ENCODE data around the gene C10orf90.

Gene C10orf90

GRCh38 chr10:126430512-126430911 is 240.0 kb downstream of the C10orf90 start:
- ChIA-PET POLR2A (no interaction called here), CTCF (no interaction called here)

GRCh38 chr10:126429275-126429674 is 241.2 kb downstream of the C10orf90 start:
- ChIA-PET CTCF (no interaction called here), POLR2A (no interaction called here)
- DNase-seq (ENCODE audit: extremely low spot score): no peak
- TF ChIP-seq FOXK2 (IDR thresholded peaks at IDR 0.05) (no peak), HDGF (IDR thresholded peaks at IDR 0.05; ENCODE audit: borderline replicate concordance) (no peak), ARNT (IDR thresholded peaks at IDR 0.05) (no peak)

More at GRCh38 chr10:126430512-126430911, 240.0 kb downstream of the C10orf90 start:
- no peak for DNase-seq (ENCODE audit: extremely low spot score)
- no peak for TF ChIP-seq SP1 (IDR thresholded peaks at IDR 0.05)
- TF ChIP-seq FOXM1 (IDR thresholded peaks at IDR 0.05; ENCODE audit: borderline replicate concordance): no peak
- TF ChIP-seq HDGF (IDR thresholded peaks at IDR 0.05; ENCODE audit: borderline replicate concordance): no peak
- TF ChIP-seq CTBP1 (IDR thresholded peaks at IDR 0.05; ENCODE audit: borderline replicate concordance): no peak
- no peak for TF ChIP-seq L3MBTL2 (conservative IDR thresholded peaks at IDR 0.05)
- no peak for TF ChIP-seq FOXA1 (IDR thresholded peaks at IDR 0.05)
- TF ChIP-seq TARDBP (IDR thresholded peaks at IDR 0.05): no peak
- TF ChIP-seq LEF1 (IDR thresholded peaks at IDR 0.05; ENCODE audit: borderline replicate concordance): no peak
- no peak for TF ChIP-seq NFRKB (IDR thresholded peaks at IDR 0.05)
- TF ChIP-seq FOXK2 (IDR thresholded peaks at IDR 0.05): no peak
- TF ChIP-seq ZNF384 (IDR thresholded peaks at IDR 0.05): no peak
- no peak for TF ChIP-seq SUZ12 (IDR thresholded peaks at IDR 0.05)
- no peak for TF ChIP-seq ELF4 (IDR thresholded peaks at IDR 0.05)
- no peak for TF ChIP-seq PKNOX1 (IDR thresholded peaks at IDR 0.05)
- TF ChIP-seq BHLHE40 (IDR thresholded peaks at IDR 0.05; ENCODE audit: borderline replicate concordance): no peak
- TF ChIP-seq ARNT (IDR thresholded peaks at IDR 0.05): no peak

GRCh38 chr10:126425489-126426065 is 244.9 kb downstream of the C10orf90 start:
- CTCF ChIA-PET: no interaction called here
- POLR2A ChIA-PET: no interaction called here
- DNase-seq (ENCODE audit: extremely low spot score): no peak
- TF ChIP-seq BHLHE40 (IDR thresholded peaks at IDR 0.05; ENCODE audit: borderline replicate concordance) (no peak), SUZ12 (IDR thresholded peaks at IDR 0.05) (no peak), L3MBTL2 (conservative IDR thresholded peaks at IDR 0.05) (no peak), HDGF (IDR thresholded peaks at IDR 0.05; ENCODE audit: borderline replicate concordance) (no peak), NFRKB (IDR thresholded peaks at IDR 0.05) (no peak), FOXM1 (IDR thresholded peaks at IDR 0.05; ENCODE audit: borderline replicate concordance) (no peak), ELF4 (IDR thresholded peaks at IDR 0.05) (no peak), ARNT (IDR thresholded peaks at IDR 0.05) (no peak), LEF1 (IDR thresholded peaks at IDR 0.05; ENCODE audit: borderline replicate concordance) (no peak), ZNF384 (IDR thresholded peaks at IDR 0.05) (no peak), FOXK2 (IDR thresholded peaks at IDR 0.05) (no peak), PKNOX1 (IDR thresholded peaks at IDR 0.05) (no peak), FOXA1 (IDR thresholded peaks at IDR 0.05) (no peak), SP1 (IDR thresholded peaks at IDR 0.05) (no peak), CTBP1 (IDR thresholded peaks at IDR 0.05; ENCODE audit: borderline replicate concordance) (no peak), TARDBP (IDR thresholded peaks at IDR 0.05) (no peak)

- ChIA-PET POLR2A (no interaction called here), CTCF (no interaction called here)
- DNase-seq (ENCODE audit: extremely low spot score): no peak
- TF ChIP-seq CTBP1 (IDR thresholded peaks at IDR 0.05; ENCODE audit: borderline replicate concordance): no peak
- no peak for TF ChIP-seq NFRKB (IDR thresholded peaks at IDR 0.05)
- TF ChIP-seq ZNF384 (IDR thresholded peaks at IDR 0.05): no peak
- no peak for TF ChIP-seq LEF1 (IDR thresholded peaks at IDR 0.05; ENCODE audit: borderline replicate concordance)
- no peak for TF ChIP-seq SP1 (IDR thresholded peaks at IDR 0.05)
- TF ChIP-seq L3MBTL2 (conservative IDR thresholded peaks at IDR 0.05): no peak
- no peak for TF ChIP-seq FOXK2 (IDR thresholded peaks at IDR 0.05)
- no peak for TF ChIP-seq HDGF (IDR thresholded peaks at IDR 0.05; ENCODE audit: borderline replicate concordance)
- no peak for TF ChIP-seq FOXM1 (IDR thresholded peaks at IDR 0.05; ENCODE audit: borderline replicate concordance)
- TF ChIP-seq BHLHE40 (IDR thresholded peaks at IDR 0.05; ENCODE audit: borderline replicate concordance): no peak
- TF ChIP-seq ARNT (IDR thresholded peaks at IDR 0.05): no peak
- no peak for TF ChIP-seq FOXA1 (IDR thresholded peaks at IDR 0.05)
- TF ChIP-seq PKNOX1 (IDR thresholded peaks at IDR 0.05): no peak
- no peak for TF ChIP-seq ELF4 (IDR thresholded peaks at IDR 0.05)
- TF ChIP-seq SUZ12 (IDR thresholded peaks at IDR 0.05): no peak
- TF ChIP-seq TARDBP (IDR thresholded peaks at IDR 0.05): no peak
These were observed 245.5 kb downstream of the C10orf90 start for GRCh38 chr10:126425032-126425431.

- TF ChIP-seq CTBP1 (IDR thresholded peaks at IDR 0.05; ENCODE audit: borderline replicate concordance): no peak
- no peak for TF ChIP-seq SP1 (IDR thresholded peaks at IDR 0.05)
- no peak for TF ChIP-seq L3MBTL2 (conservative IDR thresholded peaks at IDR 0.05)
- no peak for TF ChIP-seq LEF1 (IDR thresholded peaks at IDR 0.05; ENCODE audit: borderline replicate concordance)
- no peak for TF ChIP-seq ZNF384 (IDR thresholded peaks at IDR 0.05)
- no peak for TF ChIP-seq PKNOX1 (IDR thresholded peaks at IDR 0.05)
- no peak for TF ChIP-seq NFRKB (IDR thresholded peaks at IDR 0.05)
- TF ChIP-seq ARNT (IDR thresholded peaks at IDR 0.05): no peak
- no peak for TF ChIP-seq HDGF (IDR thresholded peaks at IDR 0.05; ENCODE audit: borderline replicate concordance)
- no peak for TF ChIP-seq FOXK2 (IDR thresholded peaks at IDR 0.05)
- no peak for TF ChIP-seq BHLHE40 (IDR thresholded peaks at IDR 0.05; ENCODE audit: borderline replicate concordance)
- no peak for TF ChIP-seq TARDBP (IDR thresholded peaks at IDR 0.05)
- TF ChIP-seq FOXA1 (IDR thresholded peaks at IDR 0.05): no peak
- no peak for TF ChIP-seq FOXM1 (IDR thresholded peaks at IDR 0.05; ENCODE audit: borderline replicate concordance)
- TF ChIP-seq SUZ12 (IDR thresholded peaks at IDR 0.05): no peak
- no peak for TF ChIP-seq ELF4 (IDR thresholded peaks at IDR 0.05)
- POLR2A ChIA-PET: no interaction called here
- DNase-seq (ENCODE audit: extremely low spot score): no peak
- CTCF ChIA-PET: no interaction called here
These were observed 246.6 kb downstream of the C10orf90 start for GRCh38 chr10:126423732-126424491.

Measured in HEK293T (cell line).